ENCODE results near the gene KIAA1755. TPM values are rescaled to one million over a fixed set of nuclear protein-coding genes. Genes with fewer than 3 reads are reported as not detected.

Gene KIAA1755
- total and polyA plus RNA-seq, 11 donors: 2.1 to 6.7 (median 3.5) TPM

- H3K4me1 ChIP-seq: peaks cover 0 to 27% (median 9%) of the 10 kb centered on the region in 12 donors
- no peaks in the 10 kb centered on the region for H3K9me3 ChIP-seq
- H3K27me3 ChIP-seq: peaks cover 0 to 5% (median 0%) of the 10 kb centered on the region in 9 donors
- no peak for TF ChIP-seq POLR2A (IDR thresholded peaks at IDR 0.05)
- no peak for TF ChIP-seq CTCF (IDR thresholded peaks at IDR 0.05)
- no peaks in the 10 kb centered on the region for H3K36me3 ChIP-seq
- intact Hi-C loops (cut with DNase I): loop anchor here in 1 of 10 donors (10.0 kb wide), 1 partner anchor 59 kb away; no protein-coding TSS in a partner anchor
- no peak for DNase-seq
- WGBS, 4 donors: 82 to 88% (median 86%) methylated on average over 11 of the region's 11 CpGs
- H3K27ac ChIP-seq: no peak overlapping the region
- ATAC-seq: no peak
- no peak overlapping the region for H3K4me3 ChIP-seq
These were observed 33.6 kb upstream of the KIAA1755 start for GRCh38 chr20:38294076-38294591.

GRCh38 chr20:38293491-38294065 is 33.0 kb upstream of the KIAA1755 start:
- 64 to 79% (median 67%) methylated on average over 7 of the region's 7 CpGs for WGBS, 4 donors

GRCh38 chr20:38291966-38292365 is 31.4 kb upstream of the KIAA1755 start:
- Histone ChIP-seq H3K27ac (no peak overlapping the region), H3K9me3 (no peaks in the 10 kb centered on the region), H3K4me3 (no peak overlapping the region), H3K4me1 (peaks cover 0 to 32% (median 0%) of the 10 kb centered on the region in 12 donors), H3K27me3 (peaks cover 0 to 5% (median 0%) of the 10 kb centered on the region in 9 donors), H3K36me3 (no peaks in the 10 kb centered on the region)
- intact Hi-C loops (cut with DNase I): loop anchor here in 1 of 10 donors (10.0 kb wide), 1 partner anchor 57 kb away; no protein-coding TSS in a partner anchor
- no peak for TF ChIP-seq POLR2A (IDR thresholded peaks at IDR 0.05)
- no peak for TF ChIP-seq CTCF (IDR thresholded peaks at IDR 0.05)
- DNase-seq: no peak
- no peak for ATAC-seq
- 43 to 80% (median 66%) methylated on average over 3 of the region's 3 CpGs for WGBS, 4 donors

More at GRCh38 chr20:38293491-38294065, 33.0 kb upstream of the KIAA1755 start:
- H3K4me3 ChIP-seq: no peak overlapping the region
- no peaks in the 10 kb centered on the region for H3K9me3 ChIP-seq
- TF ChIP-seq POLR2A (IDR thresholded peaks at IDR 0.05) (no peak), CTCF (IDR thresholded peaks at IDR 0.05) (no peak)
- intact Hi-C loops (cut with DNase I): loop anchor here in 1 of 10 donors (10.0 kb wide), 1 partner anchor 59 kb away; no protein-coding TSS in a partner anchor
- H3K27me3 ChIP-seq: peaks cover 0 to 5% (median 0%) of the 10 kb centered on the region in 9 donors
- ATAC-seq: no peak
- DNase-seq: no peak
- no peak overlapping the region for H3K27ac ChIP-seq
- H3K4me1 ChIP-seq: peaks cover 0 to 23% (median 3%) of the 10 kb centered on the region in 12 donors
- no peaks in the 10 kb centered on the region for H3K36me3 ChIP-seq

All from heart left ventricle (tissue), 16 donors.